GM18511 (cell line): ENCODE results near the gene SMIM29.
A peak's percentile ranks its signal among the peaks of the same experiment; 100 is the strongest.

ENCODE experiments used
- ATAC-seq: cut with Tn5 transposase; IDR thresholded peaks from one replicate; pipeline ENCODE4 v1.9.1; 2021; ENCODE audit warnings: mild to moderate bottlenecking, moderate library complexity; ENCODE audit not compliant: unreplicated experiment

Gene SMIM29

GRCh38 chr6:34241351-34242215 lies 7.2 kb downstream of the SMIM29 start:
- ATAC-seq, result no peak

GRCh38 chr6:34240329-34241248 lies 8.2 kb downstream of the SMIM29 start:
- no peak for ATAC-seq

DNA sequence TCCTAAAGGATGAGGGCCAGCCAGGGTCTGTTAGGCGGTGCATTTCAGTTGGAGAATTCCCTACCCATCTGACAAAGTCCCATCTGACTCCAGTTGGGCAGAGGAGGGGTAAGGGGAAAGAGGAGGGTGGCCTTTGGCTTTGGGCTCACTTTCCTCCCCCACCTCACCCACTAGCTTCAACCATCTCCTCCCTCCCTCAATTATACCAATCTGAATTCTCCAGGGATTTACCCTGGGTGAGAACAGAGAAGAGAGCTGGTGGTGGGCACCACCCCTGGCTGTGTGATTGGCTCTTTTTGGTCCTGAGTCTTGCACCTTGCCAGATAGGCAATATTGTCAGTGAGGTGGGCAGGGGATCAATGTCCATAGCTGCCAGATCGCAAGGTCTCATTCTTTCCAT lies 8.9 kb downstream of the SMIM29 start:
- no peak for ATAC-seq

GRCh38 chr6:34239500-34239825 lies 9.3 kb downstream of the SMIM29 start:
- ATAC-seq, result no peak

DNA sequence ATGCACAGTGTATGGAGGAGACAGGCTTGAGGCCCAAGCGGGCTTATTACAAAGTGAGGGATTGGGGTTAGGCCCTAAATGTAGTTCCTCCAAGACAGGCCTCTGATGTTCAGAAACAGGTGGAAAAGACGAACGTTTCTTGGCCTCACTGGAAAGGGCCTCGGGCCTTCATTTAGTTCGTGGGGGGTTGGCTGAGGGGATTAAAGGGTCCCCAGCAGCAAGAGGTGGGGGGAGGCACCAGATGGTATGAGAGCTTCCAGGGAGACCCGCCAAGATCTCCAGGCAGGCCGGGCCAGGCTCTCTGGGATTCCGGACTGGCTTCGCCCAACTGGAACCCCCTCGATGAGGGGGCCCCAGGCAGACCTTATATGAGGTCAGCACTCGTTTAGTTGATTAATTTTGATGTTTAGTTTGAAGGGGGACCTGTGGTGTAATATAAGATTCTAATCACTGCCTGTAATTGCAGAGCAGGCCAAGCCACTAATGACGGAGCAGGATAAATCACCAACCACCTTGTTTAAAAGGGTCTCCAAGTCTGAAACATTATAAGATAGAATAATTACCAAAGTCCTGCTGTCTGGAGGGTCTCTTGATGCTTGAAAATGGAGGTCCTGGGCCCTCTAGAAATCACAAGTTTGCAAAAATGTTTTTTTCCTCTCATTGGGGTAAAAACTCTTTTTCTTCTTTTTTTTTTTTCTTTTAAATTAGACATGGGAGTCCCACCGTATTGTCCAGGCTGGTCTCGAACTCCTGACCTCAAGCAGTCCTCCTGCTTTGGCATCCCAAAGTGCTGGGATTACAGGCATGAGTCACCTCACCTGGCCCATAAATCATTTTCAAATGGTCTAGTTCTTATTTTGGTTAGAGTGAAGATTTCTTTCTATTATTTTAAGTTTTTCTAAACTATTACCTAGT lies 10.0 kb downstream of the SMIM29 start:
- ATAC-seq, result no peak

- ATAC-seq, result no peak
Observed at GRCh38 chr6:34237722-34238584, 10.9 kb downstream of the SMIM29 start.

DNA sequence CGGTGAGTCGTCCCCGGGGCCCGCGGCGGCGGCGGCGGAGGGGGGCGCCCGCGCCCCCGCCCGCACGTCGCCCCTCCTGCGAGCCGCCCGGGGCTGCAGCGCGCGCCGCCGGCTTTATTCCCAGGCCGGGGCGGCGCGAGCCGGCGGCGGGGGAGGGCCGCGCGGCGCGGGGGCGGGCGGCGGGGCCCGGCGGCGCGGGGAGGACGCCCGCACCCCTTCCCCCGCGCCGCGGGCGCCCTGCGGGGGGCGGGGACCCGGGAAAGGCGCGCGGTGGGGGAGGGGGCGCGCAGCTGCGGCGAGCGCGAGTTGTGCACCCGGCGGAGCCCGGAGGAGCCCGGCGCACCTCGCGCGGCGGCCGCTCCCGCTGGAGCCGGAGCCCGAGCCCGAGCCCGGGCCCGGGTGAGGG lies 11.5 kb downstream of the SMIM29 start:
- peak; percentile 19 for ATAC-seq

DNA sequence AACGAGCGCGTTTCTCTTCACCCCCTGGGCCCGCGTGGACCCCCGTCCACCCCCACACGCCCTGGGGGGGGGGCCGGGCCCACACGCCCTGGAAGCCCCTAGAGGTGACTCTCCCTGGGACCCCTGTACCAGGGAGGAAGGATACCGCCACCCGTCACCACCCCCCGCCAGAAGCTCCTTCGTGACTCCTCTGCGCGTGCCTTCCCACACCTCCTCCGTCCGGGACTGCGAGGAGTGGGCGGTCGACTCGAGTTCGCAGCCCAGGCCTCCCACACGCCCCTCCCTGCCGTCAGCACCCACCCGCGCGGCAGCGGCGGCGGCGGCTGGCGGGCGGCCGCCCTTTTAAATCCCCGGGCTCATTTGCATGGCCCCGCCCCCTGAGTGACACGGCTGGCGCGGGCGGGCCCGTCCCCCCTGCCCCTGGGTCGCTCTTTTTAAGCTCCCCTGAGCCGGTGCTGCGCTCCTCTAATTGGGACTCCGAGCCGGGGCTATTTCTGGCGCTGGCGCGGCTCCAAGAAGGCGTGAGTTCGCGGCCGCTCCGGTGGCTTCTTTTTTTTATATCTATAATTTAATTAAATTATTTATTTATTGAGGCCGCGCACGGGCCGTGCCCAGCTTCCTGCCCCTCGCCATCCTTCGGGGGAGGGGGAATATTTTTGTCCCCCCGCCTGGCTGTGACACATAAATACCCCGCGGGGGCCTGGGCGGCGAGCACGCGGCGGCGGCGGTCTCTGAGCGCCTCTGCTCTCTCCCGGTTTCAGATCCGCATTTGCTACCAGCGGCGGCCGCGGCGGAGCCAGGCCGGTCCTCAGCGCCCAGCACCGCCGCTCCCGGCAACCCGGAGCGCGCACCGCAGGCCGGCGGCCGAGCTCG lies 12.1 kb downstream of the SMIM29 start, which contains the start of gene HMGA1:
HMGA1 (plus strand) TSS at position 431 of the 873 bp plus-strand sequence. CDS start 3,908 bp downstream, outside the sequence.
- ATAC-seq, result peak; percentile 77

- ATAC-seq, result no peak
Observed at GRCh38 chr6:34236131-34236442, 12.7 kb downstream of the SMIM29 start.

- no peak for ATAC-seq
Observed at GRCh38 chr6:34235307-34236130, 13.3 kb downstream of the SMIM29 start.

DNA sequence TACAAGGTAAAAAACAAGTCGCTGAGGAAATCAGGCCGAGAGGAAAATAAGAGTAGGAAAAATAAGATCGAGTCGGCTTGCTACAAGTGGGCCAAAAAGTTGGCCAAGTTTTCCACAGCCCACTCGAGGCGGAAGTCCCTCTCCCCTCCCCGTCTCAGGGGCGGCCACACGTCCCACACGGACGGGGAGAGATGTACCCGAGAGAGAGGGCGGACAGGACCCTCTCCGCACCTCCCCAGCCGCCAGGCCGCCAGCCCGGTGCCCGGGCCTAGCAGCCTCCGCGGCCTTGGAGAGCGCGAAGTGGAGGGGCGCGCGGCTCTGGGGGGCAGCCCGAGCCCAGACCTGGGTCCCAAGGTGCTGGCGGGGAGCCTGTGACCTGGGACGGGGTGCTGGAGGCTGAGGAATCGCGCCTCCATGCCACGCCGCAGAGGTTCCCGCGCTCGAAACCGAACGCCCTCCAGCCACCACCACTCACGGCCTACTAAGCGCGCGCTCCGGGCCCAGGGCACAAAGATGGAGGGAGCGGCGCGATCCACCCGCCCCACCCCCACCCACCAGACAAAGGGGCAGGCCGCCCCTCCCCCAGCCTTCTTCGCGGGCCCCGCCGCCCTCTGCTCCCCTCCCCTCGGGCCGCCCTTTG lies 14.0 kb downstream of the SMIM29 start:
- ATAC-seq, result no peak

DNA sequence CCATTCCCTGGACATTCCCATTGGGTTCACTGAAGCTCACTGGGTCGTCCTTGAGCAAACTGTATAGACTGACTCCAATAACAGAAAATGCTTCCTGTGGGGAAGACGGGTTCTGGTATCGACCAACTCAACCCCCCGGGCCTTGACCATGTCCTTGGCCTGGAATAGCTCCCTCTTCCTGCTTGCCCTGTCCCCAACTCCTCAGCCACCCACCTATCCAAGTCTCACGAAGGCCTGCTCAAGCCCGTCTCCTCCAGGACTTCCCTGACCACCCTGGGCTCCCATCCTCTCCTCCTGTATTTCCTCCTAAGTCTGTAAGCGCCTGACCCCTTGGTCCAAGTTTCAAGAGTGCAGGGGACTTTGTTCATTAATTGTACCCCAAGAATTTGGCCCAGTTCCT lies 14.9 kb downstream of the SMIM29 start:
- ATAC-seq, result no peak

- ATAC-seq, result no peak
Observed at GRCh38 chr6:34232901-34233300, 15.9 kb downstream of the SMIM29 start.

- no peak for ATAC-seq
Observed at GRCh38 chr6:34231566-34232336, 17.1 kb downstream of the SMIM29 start.

GRCh38 chr6:34230653-34231371 lies 18.0 kb downstream of the SMIM29 start:
- ATAC-seq, result no peak

- no peak for ATAC-seq
Observed at GRCh38 chr6:34229877-34230276, 18.9 kb downstream of the SMIM29 start.
